ENCODE measurements around the gene TMEM164.
A peak's percentile ranks its signal among the peaks of the same experiment; 100 is the strongest.

The TMEM164 gene

GRCh38 chrX:110123331-110123782 lies 120.4 kb downstream of the TMEM164 start:
- H3K27ac ChIP-seq (ENCODE audit: low read depth in 2 of 2, low read length in 2 of 2) = peak overlapping the region in 1 of 2 donors; percentile 20
- peaks cover 0 to 2% of the 10 kb centered on the region in 2 donors for H3K27me3 ChIP-seq (ENCODE audit: control insufficient read depth in 2 of 2, insufficient read depth in 2 of 2, low read length in 2 of 2)
- no peaks in the 10 kb centered on the region for H3K36me3 ChIP-seq (ENCODE audit: control insufficient read depth in 2 of 2, insufficient read depth in 2 of 2, low read length in 2 of 2)
- no peaks in the 10 kb centered on the region for H3K4me1 ChIP-seq (ENCODE audit: control insufficient read depth in 2 of 2, insufficient read depth in 2 of 2, low read length in 2 of 2)
- H3K9ac ChIP-seq (ENCODE audit: low read depth in 1 of 2, low read length in 2 of 2) = no peak overlapping the region
- peaks cover 0 to 4% of the 10 kb centered on the region in 2 donors for H3K9me3 ChIP-seq (ENCODE audit: control insufficient read depth in 2 of 2, low read length in 2 of 2)
- H3K4me3 ChIP-seq (ENCODE audit: low read length in 2 of 2) = no peak overlapping the region

GRCh38 chrX:110125446-110126162 lies 122.7 kb downstream of the TMEM164 start:
- H3K9me3 ChIP-seq (ENCODE audit: control insufficient read depth in 2 of 2, low read length in 2 of 2) = peaks cover 0 to 4% of the 10 kb centered on the region in 2 donors
- peaks cover 0 to 2% of the 10 kb centered on the region in 2 donors for H3K27me3 ChIP-seq (ENCODE audit: control insufficient read depth in 2 of 2, insufficient read depth in 2 of 2, low read length in 2 of 2)
- no peaks in the 10 kb centered on the region for H3K4me1 ChIP-seq (ENCODE audit: control insufficient read depth in 2 of 2, insufficient read depth in 2 of 2, low read length in 2 of 2)
- H3K4me3 ChIP-seq (ENCODE audit: low read length in 2 of 2) = no peak overlapping the region
- H3K36me3 ChIP-seq (ENCODE audit: control insufficient read depth in 2 of 2, insufficient read depth in 2 of 2, low read length in 2 of 2) = no peaks in the 10 kb centered on the region
- no peak overlapping the region for H3K27ac ChIP-seq (ENCODE audit: low read depth in 2 of 2, low read length in 2 of 2)
- no peak overlapping the region for H3K9ac ChIP-seq (ENCODE audit: low read depth in 1 of 2, low read length in 2 of 2)

- Histone ChIP-seq H3K9me3 (ENCODE audit: control insufficient read depth in 2 of 2, low read length in 2 of 2) (no peaks in the 10 kb centered on the region), H3K27me3 (ENCODE audit: control insufficient read depth in 2 of 2, insufficient read depth in 2 of 2, low read length in 2 of 2) (no peaks in the 10 kb centered on the region), H3K9ac (ENCODE audit: low read depth in 1 of 2, low read length in 2 of 2) (no peak overlapping the region), H3K4me3 (ENCODE audit: low read length in 2 of 2) (no peak overlapping the region), H3K36me3 (ENCODE audit: control insufficient read depth in 2 of 2, insufficient read depth in 2 of 2, low read length in 2 of 2) (no peaks in the 10 kb centered on the region), H3K4me1 (ENCODE audit: control insufficient read depth in 2 of 2, insufficient read depth in 2 of 2, low read length in 2 of 2) (peaks cover 0 to 5% of the 10 kb centered on the region in 2 donors), H3K27ac (ENCODE audit: low read depth in 2 of 2, low read length in 2 of 2) (no peak overlapping the region)
These were observed 128.1 kb downstream of the TMEM164 start for GRCh38 chrX:110131031-110131430.

- H3K9me3 ChIP-seq (ENCODE audit: control insufficient read depth in 2 of 2, low read length in 2 of 2) = no peaks in the 10 kb centered on the region
- H3K4me1 ChIP-seq (ENCODE audit: control insufficient read depth in 2 of 2, insufficient read depth in 2 of 2, low read length in 2 of 2) = peaks cover 0 to 5% of the 10 kb centered on the region in 2 donors
- H3K4me3 ChIP-seq (ENCODE audit: low read length in 2 of 2) = no peak overlapping the region
- peaks cover 0 to 3% of the 10 kb centered on the region in 2 donors for H3K27me3 ChIP-seq (ENCODE audit: control insufficient read depth in 2 of 2, insufficient read depth in 2 of 2, low read length in 2 of 2)
- no peak overlapping the region for H3K9ac ChIP-seq (ENCODE audit: low read depth in 1 of 2, low read length in 2 of 2)
- peak overlapping the region in 1 of 2 donors; percentile 69 for H3K27ac ChIP-seq (ENCODE audit: low read depth in 2 of 2, low read length in 2 of 2)
- H3K36me3 ChIP-seq (ENCODE audit: control insufficient read depth in 2 of 2, insufficient read depth in 2 of 2, low read length in 2 of 2) = peaks cover 0 to 6% of the 10 kb centered on the region in 2 donors
These were observed 129.7 kb downstream of the TMEM164 start for GRCh38 chrX:110132450-110133114.

GRCh38 chrX:110133735-110134370 lies 130.9 kb downstream of the TMEM164 start:
- Histone ChIP-seq H3K36me3 (ENCODE audit: control insufficient read depth in 2 of 2, insufficient read depth in 2 of 2, low read length in 2 of 2) (peaks cover 0 to 6% of the 10 kb centered on the region in 2 donors), H3K9ac (ENCODE audit: low read depth in 1 of 2, low read length in 2 of 2) (no peak overlapping the region), H3K9me3 (ENCODE audit: control insufficient read depth in 2 of 2, low read length in 2 of 2) (no peaks in the 10 kb centered on the region), H3K4me1 (ENCODE audit: control insufficient read depth in 2 of 2, insufficient read depth in 2 of 2, low read length in 2 of 2) (peaks cover 0 to 5% of the 10 kb centered on the region in 2 donors), H3K4me3 (ENCODE audit: low read length in 2 of 2) (no peak overlapping the region), H3K27ac (ENCODE audit: low read depth in 2 of 2, low read length in 2 of 2) (peak overlapping the region; percentile 0 to 74), H3K27me3 (ENCODE audit: control insufficient read depth in 2 of 2, insufficient read depth in 2 of 2, low read length in 2 of 2) (peaks cover 0 to 3% of the 10 kb centered on the region in 2 donors)

GRCh38 chrX:110135618-110136017 lies 132.7 kb downstream of the TMEM164 start:
- H3K4me3 ChIP-seq (ENCODE audit: low read length in 2 of 2) = no peak overlapping the region
- H3K4me1 ChIP-seq (ENCODE audit: control insufficient read depth in 2 of 2, insufficient read depth in 2 of 2, low read length in 2 of 2) = peaks cover 0 to 5% of the 10 kb centered on the region in 2 donors
- H3K27me3 ChIP-seq (ENCODE audit: control insufficient read depth in 2 of 2, insufficient read depth in 2 of 2, low read length in 2 of 2) = peaks cover 0 to 3% of the 10 kb centered on the region in 2 donors
- H3K36me3 ChIP-seq (ENCODE audit: control insufficient read depth in 2 of 2, insufficient read depth in 2 of 2, low read length in 2 of 2) = peaks cover 0 to 6% of the 10 kb centered on the region in 2 donors
- no peak overlapping the region for H3K9ac ChIP-seq (ENCODE audit: low read depth in 1 of 2, low read length in 2 of 2)
- no peak overlapping the region for H3K27ac ChIP-seq (ENCODE audit: low read depth in 2 of 2, low read length in 2 of 2)
- H3K9me3 ChIP-seq (ENCODE audit: control insufficient read depth in 2 of 2, low read length in 2 of 2) = no peaks in the 10 kb centered on the region

- Histone ChIP-seq H3K4me1 (ENCODE audit: control insufficient read depth in 2 of 2, insufficient read depth in 2 of 2, low read length in 2 of 2) (peaks cover 0 to 5% of the 10 kb centered on the region in 2 donors), H3K4me3 (ENCODE audit: low read length in 2 of 2) (no peak overlapping the region), H3K27ac (ENCODE audit: low read depth in 2 of 2, low read length in 2 of 2) (no peak overlapping the region), H3K9me3 (ENCODE audit: control insufficient read depth in 2 of 2, low read length in 2 of 2) (no peaks in the 10 kb centered on the region), H3K27me3 (ENCODE audit: control insufficient read depth in 2 of 2, insufficient read depth in 2 of 2, low read length in 2 of 2) (peaks cover 0 to 3% of the 10 kb centered on the region in 2 donors), H3K36me3 (ENCODE audit: control insufficient read depth in 2 of 2, insufficient read depth in 2 of 2, low read length in 2 of 2) (peaks cover 0 to 6% of the 10 kb centered on the region in 2 donors), H3K9ac (ENCODE audit: low read depth in 1 of 2, low read length in 2 of 2) (no peak overlapping the region)
These were observed 133.2 kb downstream of the TMEM164 start for GRCh38 chrX:110136136-110136535.

GRCh38 chrX:110138557-110138956 lies 135.6 kb downstream of the TMEM164 start:
- no peak overlapping the region for H3K27ac ChIP-seq (ENCODE audit: low read depth in 2 of 2, low read length in 2 of 2)

GRCh38 chrX:110139172-110139571 lies 136.3 kb downstream of the TMEM164 start:
- H3K27ac ChIP-seq (ENCODE audit: low read depth in 2 of 2, low read length in 2 of 2) = no peak overlapping the region
- H3K36me3 ChIP-seq (ENCODE audit: control insufficient read depth in 2 of 2, insufficient read depth in 2 of 2, low read length in 2 of 2) = peaks cover 0 to 6% of the 10 kb centered on the region in 2 donors
- H3K4me3 ChIP-seq (ENCODE audit: low read length in 2 of 2) = no peak overlapping the region
- no peak overlapping the region for H3K9ac ChIP-seq (ENCODE audit: low read depth in 1 of 2, low read length in 2 of 2)
- H3K4me1 ChIP-seq (ENCODE audit: control insufficient read depth in 2 of 2, insufficient read depth in 2 of 2, low read length in 2 of 2) = peaks cover 0 to 3% of the 10 kb centered on the region in 2 donors
- no peaks in the 10 kb centered on the region for H3K9me3 ChIP-seq (ENCODE audit: control insufficient read depth in 2 of 2, low read length in 2 of 2)
- H3K27me3 ChIP-seq (ENCODE audit: control insufficient read depth in 2 of 2, insufficient read depth in 2 of 2, low read length in 2 of 2) = peaks cover 0 to 3% of the 10 kb centered on the region in 2 donors

More at GRCh38 chrX:110138557-110138956, 135.6 kb downstream of the TMEM164 start:
- Histone ChIP-seq H3K4me3 (ENCODE audit: low read length in 2 of 2) (no peak overlapping the region), H3K4me1 (ENCODE audit: control insufficient read depth in 2 of 2, insufficient read depth in 2 of 2, low read length in 2 of 2) (peaks cover 0 to 5% of the 10 kb centered on the region in 2 donors), H3K27me3 (ENCODE audit: control insufficient read depth in 2 of 2, insufficient read depth in 2 of 2, low read length in 2 of 2) (peaks cover 0 to 3% of the 10 kb centered on the region in 2 donors), H3K9ac (ENCODE audit: low read depth in 1 of 2, low read length in 2 of 2) (no peak overlapping the region), H3K36me3 (ENCODE audit: control insufficient read depth in 2 of 2, insufficient read depth in 2 of 2, low read length in 2 of 2) (peaks cover 0 to 6% of the 10 kb centered on the region in 2 donors), H3K9me3 (ENCODE audit: control insufficient read depth in 2 of 2, low read length in 2 of 2) (no peaks in the 10 kb centered on the region)

- Histone ChIP-seq H3K27me3 (ENCODE audit: control insufficient read depth in 2 of 2, insufficient read depth in 2 of 2, low read length in 2 of 2) (peaks cover 0 to 1% of the 10 kb centered on the region in 2 donors), H3K4me1 (ENCODE audit: control insufficient read depth in 2 of 2, insufficient read depth in 2 of 2, low read length in 2 of 2) (peaks cover 0 to 2% of the 10 kb centered on the region in 2 donors), H3K4me3 (ENCODE audit: low read length in 2 of 2) (no peak overlapping the region), H3K9ac (ENCODE audit: low read depth in 1 of 2, low read length in 2 of 2) (no peak overlapping the region), H3K9me3 (ENCODE audit: control insufficient read depth in 2 of 2, low read length in 2 of 2) (no peaks in the 10 kb centered on the region), H3K36me3 (ENCODE audit: control insufficient read depth in 2 of 2, insufficient read depth in 2 of 2, low read length in 2 of 2) (peaks cover 0 to 6% of the 10 kb centered on the region in 2 donors), H3K27ac (ENCODE audit: low read depth in 2 of 2, low read length in 2 of 2) (no peak overlapping the region)
These were observed 139.2 kb downstream of the TMEM164 start for GRCh38 chrX:110142096-110142495.
